ENCODE results near the gene PTX3.

DNA sequence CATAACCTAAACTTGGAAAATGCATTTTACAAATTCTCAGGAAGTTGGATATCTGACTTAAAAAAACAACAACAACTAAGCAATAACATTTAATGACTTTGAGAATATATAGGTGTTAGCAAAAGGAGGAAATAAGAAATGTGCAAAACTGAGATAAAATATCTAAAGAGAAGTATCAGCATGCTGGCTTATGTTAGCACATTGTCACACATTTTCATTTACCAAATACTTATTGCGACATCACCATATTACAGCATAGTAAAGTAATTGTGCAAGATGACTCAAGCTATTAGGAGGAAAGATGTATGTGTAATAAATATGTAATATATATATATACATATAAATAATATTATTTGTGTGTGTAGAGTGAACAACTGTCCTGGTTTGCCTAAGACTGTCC, 9.2 kb downstream of the PTX3 start:
- TF ChIP-seq CTCF (IDR thresholded peaks at IDR 0.05) (no peak), POLR2A (IDR thresholded peaks at IDR 0.05) (no peak), POLR2AphosphoS5 (IDR thresholded peaks at IDR 0.05) (no peak)

All from breast epithelium (tissue), 3 donors.